ENCODE measurements around the gene IRF1. TPM values are rescaled to one million over a fixed set of nuclear protein-coding genes. Genes with fewer than 3 reads are reported as not detected.

The IRF1 gene
- total RNA-seq, 4 donors from 2014 or later: 40.8 to 86.9 (median 65.5) TPM

GRCh38 chr5:132497488-132497997 lies 7.0 kb upstream of the IRF1 start:
- 47% methylated on average over 6 of the region's 6 CpGs; no CpG with 5 or more reads in 1 of the 2 donors for WGBS, 2 donors (ENCODE audit: low coverage in 1 of 2)
- peak; percentile 38 to 52 (median 50) for TF ChIP-seq POLR2AphosphoS5 (IDR thresholded peaks at IDR 0.05)
- no peak for TF ChIP-seq EP300 (IDR thresholded peaks at IDR 0.05; ENCODE audit: low read depth)
- TF ChIP-seq, protein P1, sequence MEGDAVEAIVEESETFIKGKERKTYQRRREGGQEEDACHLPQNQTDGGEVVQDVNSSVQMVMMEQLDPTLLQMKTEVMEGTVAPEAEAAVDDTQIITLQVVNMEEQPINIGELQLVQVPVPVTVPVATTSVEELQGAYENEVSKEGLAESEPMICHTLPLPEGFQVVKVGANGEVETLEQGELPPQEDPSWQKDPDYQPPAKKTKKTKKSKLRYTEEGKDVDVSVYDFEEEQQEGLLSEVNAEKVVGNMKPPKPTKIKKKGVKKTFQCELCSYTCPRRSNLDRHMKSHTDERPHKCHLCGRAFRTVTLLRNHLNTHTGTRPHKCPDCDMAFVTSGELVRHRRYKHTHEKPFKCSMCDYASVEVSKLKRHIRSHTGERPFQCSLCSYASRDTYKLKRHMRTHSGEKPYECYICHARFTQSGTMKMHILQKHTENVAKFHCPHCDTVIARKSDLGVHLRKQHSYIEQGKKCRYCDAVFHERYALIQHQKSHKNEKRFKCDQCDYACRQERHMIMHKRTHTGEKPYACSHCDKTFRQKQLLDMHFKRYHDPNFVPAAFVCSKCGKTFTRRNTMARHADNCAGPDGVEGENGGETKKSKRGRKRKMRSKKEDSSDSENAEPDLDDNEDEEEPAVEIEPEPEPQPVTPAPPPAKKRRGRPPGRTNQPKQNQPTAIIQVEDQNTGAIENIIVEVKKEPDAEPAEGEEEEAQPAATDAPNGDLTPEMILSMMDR (IDR thresholded peaks at IDR 0.05): no peak
- no peak for TF ChIP-seq POLR2A (IDR thresholded peaks at IDR 0.05)
- H3K4me1 ChIP-seq: peaks cover 32 to 66% (median 53%) of the 10 kb centered on the region in 4 donors
- H3K4me3 ChIP-seq: peak overlapping the region in 3 of 4 donors; percentile 47 to 68 (median 65)
- H3K27ac ChIP-seq: peak overlapping the region; percentile 95 to 99 (median 98)
- peak; percentile 55 for DNase-seq
- intact Hi-C loops (cut with DNase I; ENCODE audit: low total_unique reads) (no loop called here), in situ Hi-C loops (cut with MboI; ENCODE audit: low pct_ligation_motif_present in 1 of 4, low pct_unique_long_range_greater_than_20kb in 1 of 4, low sequenced_read_pairs in 3 of 4) (loop anchor here in 2 of 4 donors (10.0 kb wide), 1 partner anchor 83 kb away; no protein-coding TSS in a partner anchor)
- no peaks in the 10 kb centered on the region for H3K9me3 ChIP-seq
- no peaks in the 10 kb centered on the region for H3K36me3 ChIP-seq
- no peaks in the 10 kb centered on the region for H3K27me3 ChIP-seq

GRCh38 chr5:132496631-132497487 lies 6.3 kb upstream of the IRF1 start:
- no peaks in the 10 kb centered on the region for H3K36me3 ChIP-seq
- peak; percentile 66 to 69 (median 69) for TF ChIP-seq POLR2AphosphoS5 (IDR thresholded peaks at IDR 0.05)
- peak; percentile 91 for TF ChIP-seq EP300 (IDR thresholded peaks at IDR 0.05; ENCODE audit: low read depth)
- TF ChIP-seq, protein P1 (IDR thresholded peaks at IDR 0.05): peak in 1 of 5 experiments; percentile 6
- peak; percentile 59 for TF ChIP-seq POLR2A (IDR thresholded peaks at IDR 0.05)
- H3K4me3 ChIP-seq: peak overlapping the region; percentile 46 to 68 (median 56)
- peak overlapping the region; percentile 95 to 99 (median 98) for H3K27ac ChIP-seq
- H3K4me1 ChIP-seq: peaks cover 33 to 64% (median 49%) of the 10 kb centered on the region in 4 donors
- H3K9me3 ChIP-seq: no peaks in the 10 kb centered on the region
- in situ Hi-C loops (cut with MboI; ENCODE audit: low pct_ligation_motif_present in 1 of 4, low pct_unique_long_range_greater_than_20kb in 1 of 4, low sequenced_read_pairs in 3 of 4) (loop anchor here in 2 of 4 donors (10.0 kb wide), 1 partner anchor 82 kb away; no protein-coding TSS in a partner anchor), intact Hi-C loops (cut with DNase I; ENCODE audit: low total_unique reads) (no loop called here)
- no peaks in the 10 kb centered on the region for H3K27me3 ChIP-seq
- WGBS, 2 donors (ENCODE audit: low coverage in 1 of 2): 2% methylated on average over 61 of the region's 62 CpGs; no CpG with 5 or more reads in 1 of the 2 donors
- DNase-seq: peak; percentile 95

- intact Hi-C loops (cut with DNase I; ENCODE audit: low total_unique reads): no loop called here
- Histone ChIP-seq H3K27me3 (no peaks in the 10 kb centered on the region), H3K27ac (peak overlapping the region; percentile 95 to 99 (median 98)), H3K36me3 (no peaks in the 10 kb centered on the region), H3K4me1 (peaks cover 40 to 64% (median 49%) of the 10 kb centered on the region in 4 donors), H3K9me3 (no peaks in the 10 kb centered on the region), H3K4me3 (peak overlapping the region; percentile 46 to 68 (median 56))
- TF ChIP-seq POLR2A (IDR thresholded peaks at IDR 0.05): no peak
- TF ChIP-seq, protein P1 (IDR thresholded peaks at IDR 0.05): no peak
- TF ChIP-seq EP300 (IDR thresholded peaks at IDR 0.05; ENCODE audit: low read depth): peak; percentile 53
- peak in 2 of 3 donors; percentile 62 to 77 for TF ChIP-seq POLR2AphosphoS5 (IDR thresholded peaks at IDR 0.05)
- in situ Hi-C loops (cut with MboI; ENCODE audit: low pct_ligation_motif_present in 1 of 4, low pct_unique_long_range_greater_than_20kb in 1 of 4, low sequenced_read_pairs in 3 of 4): loop anchor here in 2 of 4 donors (10.0 kb wide), 1 partner anchor 81 kb away; no protein-coding TSS in a partner anchor
- 1% methylated on average over 12 of the region's 18 CpGs; no CpG with 5 or more reads in 1 of the 2 donors for WGBS, 2 donors (ENCODE audit: low coverage in 1 of 2)
- DNase-seq: peak; percentile 97
Measured at GRCh38 chr5:132496191-132496630, 5.6 kb upstream of the IRF1 start.

Measured in transverse colon (tissue), 4 donors.